K562 (cell line): ENCODE measurements around the gene LRRC74B. TPM values are rescaled to one million over a fixed set of nuclear protein-coding genes. Genes with fewer than 3 reads are reported as not detected.

Experiments
- ATAC-seq: fragments of 200-7000 bp; cut with Tn5 transposase; 3 replicates; pipeline ENCODE4 v1.9.1; 2020; ENCODE audit warnings: moderate library complexity
- BruUV-seq: library from RNA; stranded (reverse); fragments of 400-500 nt; replicated peaks from 2 replicates; lab custom pipeline; 2021; lab: Mats Ljungman, UMichigan
- CTCF ChIA-PET: fragments of 300-600 bp; formaldehyde crosslinking; extraction: SDS; loops from one replicate; lab custom pipeline; 2021; ENCODE audit warnings: low intra/inter-chr PET ratio; lab: Yijun Ruan, JAX
- POLR2A ChIA-PET: fragments of 300-600, 350-650 bp; sonication (Branson Sonifier 250); formaldehyde crosslinking; extraction: SDS; loops from one replicate; lab custom pipeline; 2021; ENCODE audit warnings: antibody characterized with exemption, inconsistent platforms; lab: Yijun Ruan, JAX
- DNase-seq, 4 experiments: peaks; one replicate each; pipeline versions ENCODE4 v3.0.0 to v3.0.0-alpha.2; 2011 to 2018; ENCODE audit warnings: low spot score in 3 of 4, mixed read lengths in 3 of 4; ENCODE audit errors: extremely low read depth in 1 of 4
- FAIRE-seq: peaks from 2 replicates; lab custom pipeline; 2011; peaks lifted over from hg19 to GRCh38; lab: Jason Lieb, UNC
- H2AFZ ChIP-seq: 2 replicates; pipeline ENCODE4 v1.6.0; 2011; ENCODE audit warnings: low read depth, low read length, control low read depth, inconsistent platforms
- H3K27ac ChIP-seq: fragments of 200-600 bp; 3 replicates; pipeline ENCODE4 v1.8.0; 2011; ENCODE audit warnings: low read depth, mild to moderate bottlenecking, control low read depth, inconsistent platforms, low read length, moderate library complexity, mixed read lengths; ENCODE audit errors: extremely low read depth
- H3K27me3 ChIP-seq, 2 experiments: fragments of 300-600 bp in 1 of 2; 2 replicates in 1 of 2; 3 replicates in 1 of 2; pipeline versions ENCODE4 v1.6.0 to v1.8.0; 2011; ENCODE audit warnings: inconsistent platforms in 2 of 2, low read length in 2 of 2, mild to moderate bottlenecking in 1 of 2, mixed read lengths in 1 of 2, moderate library complexity in 1 of 2; ENCODE audit not compliant: control insufficient read depth in 2 of 2, insufficient read depth in 2 of 2
- H3K36me3 ChIP-seq: fragments of 300-600 bp; 3 replicates; pipeline ENCODE4 v1.8.0; 2011; ENCODE audit warnings: mild to moderate bottlenecking, low read length, inconsistent platforms; ENCODE audit not compliant: control insufficient read depth, insufficient read depth
- H3K4me1 ChIP-seq, 2 experiments: fragments of 200-600 bp in 1 of 2; replicated peaks in 1 of 2; 2 replicates in 1 of 2; 3 replicates in 1 of 2; pipeline versions ENCODE4 v1.5.1 to v1.8.0; 2011; ENCODE audit warnings: inconsistent platforms in 2 of 2, low read length in 2 of 2, mild to moderate bottlenecking in 1 of 2, mixed read lengths in 1 of 2, moderate library complexity in 1 of 2; ENCODE audit not compliant: control insufficient read depth in 2 of 2, insufficient read depth in 2 of 2
- H3K4me2 ChIP-seq: 2 replicates; pipeline ENCODE4 v1.6.1; 2011; ENCODE audit warnings: low read length, control low read depth, inconsistent platforms, mixed read lengths; ENCODE audit not compliant: insufficient read depth
- H3K4me3 ChIP-seq: fragments of 200-600 bp; sonication (generic), shearing (Covaris generic); 2 replicates; pipeline ENCODE4 v1.5.1; 2016; ENCODE audit warnings: control low read depth, inconsistent platforms
- H3K79me2 ChIP-seq: fragments of 200-600 bp; 3 replicates; pipeline ENCODE4 v1.8.0; 2011; ENCODE audit warnings: low read length, inconsistent platforms; ENCODE audit not compliant: control insufficient read depth, insufficient read depth
- H3K9ac ChIP-seq, 2 experiments: 2 replicates each; pipeline versions ENCODE4 v1.6.0 to v1.6.1; 2011; ENCODE audit warnings: low read depth in 2 of 2, low read length in 2 of 2, control low read depth in 1 of 2, inconsistent platforms in 1 of 2, mild to moderate bottlenecking in 1 of 2, mixed read lengths in 1 of 2; ENCODE audit not compliant: insufficient read depth in 1 of 2
- H3K9me1 ChIP-seq: one replicate; pipeline ENCODE4 v1.6.0; 2011; ENCODE audit warnings: inconsistent platforms, mild to moderate bottlenecking, low read length, moderate library complexity; ENCODE audit not compliant: control insufficient read depth, insufficient read depth
- H3K9me3 ChIP-seq: replicated peaks from 2 replicates; pipeline ENCODE4 v1.5.1; 2011; ENCODE audit warnings: low read depth, low read length, inconsistent platforms; ENCODE audit not compliant: control insufficient read depth, insufficient read depth
- H4K20me1 ChIP-seq: replicated peaks from 2 replicates; pipeline ENCODE4 v1.6.1; 2011; ENCODE audit warnings: low read length, inconsistent platforms, mixed read lengths; ENCODE audit not compliant: control insufficient read depth, insufficient read depth
- CCAR2 ChIP-seq: fragments of 200-400 bp; formaldehyde crosslinking; IDR thresholded peaks from 2 replicates; pipeline ENCODE4 v1.6.1; 2017; ENCODE audit warnings: mild to moderate bottlenecking, low read depth, low read length
- CHCHD3 ChIP-seq: fragments of 250-450 bp; sonication (Bioruptor Pico); IDR thresholded peaks from 2 replicates; pipeline ENCODE4 v2.1.2; 2022; ENCODE audit warnings: mild to moderate bottlenecking
- FOXP1 ChIP-seq: sonication (generic); formaldehyde crosslinking; IDR thresholded peaks from 2 replicates; pipeline ENCODE4 v1.8.0; 2022; ENCODE audit warnings: mild to moderate bottlenecking, missing genetic modification reagents
- HMGN3 ChIP-seq: IDR thresholded peaks from 2 replicates; pipeline ENCODE4 v1.6.1; 2011; ENCODE audit warnings: borderline replicate concordance, low read depth, mild to moderate bottlenecking, mixed read lengths, low read length; ENCODE audit not compliant: insufficient read length; ENCODE audit errors: extremely low read depth
- IFI16 ChIP-seq: fragments of 250-450 bp; sonication (Bioruptor Pico); IDR thresholded peaks from 2 replicates; pipeline ENCODE4 v2.1.2; 2022; ENCODE audit warnings: mild to moderate bottlenecking, inconsistent platforms
- KDM5B ChIP-seq: fragments of 200-600 bp; sonication (generic); IDR thresholded peaks from 2 replicates; pipeline ENCODE4 v1.6.1; 2012; ENCODE audit warnings: low read depth, mild to moderate bottlenecking, moderate library complexity, low read length, control low read depth, inconsistent platforms; ENCODE audit not compliant: insufficient replicate concordance
- NFATC3 ChIP-seq: fragments of 450-650 bp; IDR thresholded peaks from 2 replicates; pipeline ENCODE4 v1.6.1; 2017; ENCODE audit warnings: mild to moderate bottlenecking
- U2AF2 ChIP-seq: fragments of 200-400 bp; formaldehyde crosslinking; optimal IDR thresholded peaks from 2 replicates; pipeline ENCODE3; 2017; ENCODE audit warnings: low read depth, mild to moderate bottlenecking, low read length
- ZNF398 ChIP-seq: fragments of 250-450 bp; sonication (Bioruptor Pico); IDR thresholded peaks from 2 replicates; pipeline ENCODE4 v1.8.0; 2021; ENCODE audit warnings: moderate library complexity, mild to moderate bottlenecking, inconsistent platforms
- ZNF408 ChIP-seq: fragments of 250-450 bp; sonication (Bioruptor Pico); IDR thresholded peaks from 2 replicates; pipeline ENCODE4 v1.4.0; 2020; ENCODE audit warnings: low read depth, mild to moderate bottlenecking, moderate library complexity
- WGBS: fragments of 100-300 bp; shearing (Covaris generic); methylation state at CpG from one replicate; pipeline ENCODE4 v1.1.6; 2016; ENCODE audit warnings: low coverage, mixed read lengths; ENCODE audit not compliant: insufficient coverage; ENCODE audit errors: missing lambda C conversion rate; 5-methylcytosine and 5-hydroxymethylcytosine counted together
- in situ Hi-C: fragments of 300-500 bp; cut with MboI; formaldehyde crosslinking; loops from 4 replicates; pipeline ENCODE4 v1.15.0; 2018; ENCODE audit warnings: inconsistent platforms, mixed read lengths
- intact Hi-C: fragments of 100-400 bp; cut with micrococcal nuclease; formaldehyde crosslinking; loops from 2 replicates; pipeline ENCODE4 v1.14.2; 2022
- polyA plus RNA-seq, 8 experiments: library from polyadenylated mRNA; depleted of rRNA in 4 of 8; stranded (reverse) in 5 of 8; unstranded in 3 of 8; fragments of >200 nt; fragmentation: Nextera tagmentation in 2 of 8; fragmentation: Illumina TruSeq in 1 of 8; extraction: Ambion mirVana in 2 of 8; extraction: Trizol in 1 of 8; gene quantifications; 2 replicates each; pipeline versions ENCODE4 v1.2.1 to v1.2.3, GENCODE V29; 2011 to 2014; ENCODE audit warnings: inconsistent platforms in 1 of 8, missing spikeins in 1 of 8
- total RNA-seq, 7 experiments: library from RNA; depleted of rRNA in 6 of 7; stranded (reverse); fragments of >200 nt in 6 of 7; fragmentation: Illumina TruSeq in 2 of 7; extraction: Trizol in 2 of 7; gene quantifications; 2 replicates each; pipeline versions ENCODE4 v1.2.1 to v1.2.3, GENCODE V29; 2011 to 2021; ENCODE audit warnings: low replicate concordance in 1 of 7
- TF ChIP-seq, protein P1 (sequence below): fragments of 250-450 bp; sonication (Bioruptor Pico); IDR thresholded peaks from 2 replicates; pipeline ENCODE4 v1.8.0; 2021; ENCODE audit warnings: borderline replicate concordance, mild to moderate bottlenecking, moderate library complexity; ENCODE audit not compliant: poor library complexity, severe bottlenecking
- TF ChIP-seq, protein P2 (sequence below): fragments of 250-450 bp; sonication (Bioruptor Pico); IDR thresholded peaks from 2 replicates; pipeline ENCODE4 v1.4.0; 2020; ENCODE audit warnings: mild to moderate bottlenecking, moderate library complexity
- TF ChIP-seq, protein P3 (sequence below): fragments of 450-650 bp; formaldehyde crosslinking; conservative IDR thresholded peaks from 2 replicates; pipeline ENCODE4 v1.4.0; 2022; ENCODE audit warnings: mild to moderate bottlenecking, missing genetic modification characterization
- TF ChIP-seq, protein P4 (sequence below): IDR thresholded peaks from 3 replicates; pipeline ENCODE4 v1.6.1; 2011; ENCODE audit warnings: borderline replicate concordance, mild to moderate bottlenecking; ENCODE audit not compliant: insufficient read length, insufficient read depth

Gene LRRC74B
- total and polyA plus RNA-seq, 9 of the 15 experiments (the other 6 are each of a cell fraction or from before 2014, with no cell fraction given), result not detected

DNA sequence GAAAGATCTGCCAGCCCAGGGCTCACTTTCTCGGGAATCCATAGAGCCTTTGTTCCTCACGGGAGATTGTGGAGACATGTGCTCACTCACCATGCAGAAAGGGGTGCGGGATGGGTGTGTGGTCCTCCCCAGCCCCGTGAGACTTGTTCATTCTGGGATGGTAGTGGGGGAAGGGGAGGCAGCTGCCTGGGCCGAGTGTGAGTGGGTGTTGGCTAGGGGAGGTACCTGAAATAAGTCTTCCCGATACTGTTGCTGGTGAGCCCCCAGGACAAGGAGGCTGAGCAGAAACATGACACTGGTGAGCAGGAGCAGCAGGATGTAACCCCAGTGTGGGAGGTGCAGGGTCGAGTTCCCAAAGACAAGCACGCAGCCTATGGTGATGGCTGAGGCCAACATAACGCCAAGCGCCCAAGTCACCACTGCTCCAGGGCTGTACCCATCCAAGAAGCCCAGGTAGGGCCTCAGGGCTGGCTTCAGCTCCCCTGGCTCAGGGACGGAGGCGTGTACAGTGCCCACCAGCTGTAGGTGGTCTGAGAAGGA lies 16.2 kb upstream of the LRRC74B start:
- POLR2A ChIA-PET, result interaction anchor here (0.6 to 10.2 kb wide), 7 partner anchors 11 to 1991 kb away, joined by 3 to 120 read pairs (median 4); partner anchors contain the start of genes LRRC74B and P2RX6
- peak; percentile 6 for ATAC-seq
- DNase-seq, result no peak
- 2% methylated on average over 12 of the region's 12 CpGs for WGBS
- Histone ChIP-seq H3K27me3 (peaks cover 45 to 84% of the 10 kb centered on the region in 2 experiments; a peak in 4 of 5 replicates), H3K36me3 (no peaks in the 10 kb centered on the region), H4K20me1 (peaks cover 50% of the 10 kb centered on the region), H3K9me3 (no peaks in the 10 kb centered on the region), H3K27ac (no peak overlapping the region), H3K4me3 (no peak overlapping the region), H3K4me1 (peaks cover 0 to 58% of the 10 kb centered on the region in 2 experiments; a peak in 4 of 5 replicates), H3K9ac (peak overlapping the region in 1 of 2 experiments; percentile 54; a peak in 2 of 4 replicates), H2AFZ (no peak overlapping the region), H3K79me2 (no peaks in the 10 kb centered on the region), H3K9me1 (peaks cover 4% of the 10 kb centered on the region), H3K4me2 (no peak overlapping the region)
- no peak for FAIRE-seq
- BruUV-seq, result no TSS peak
- intact Hi-C loops (loop anchor here (2.0 kb wide), 1 partner anchor 15 kb away; the partner anchor contains the start of gene LRRC74B), in situ Hi-C loops (no loop called here)
- CTCF ChIA-PET, result no interaction called here
- TF ChIP-seq IFI16 (CRISPR knock-in tag) (no peak), U2AF2 (no peak), CHCHD3 (CRISPR knock-in tag) (no peak), HMGN3 (no peak), ZNF398 (no peak), CCAR2 (no peak), FOXP1 (CRISPR knock-in tag) (0 out of 2 replicates have a peak, but pooled peaks have one; percentile 8), ZNF408 (CRISPR knock-in tag) (no peak), NFATC3 (no peak), KDM5B (peak; percentile 19)
- TF ChIP-seq, protein P1, sequence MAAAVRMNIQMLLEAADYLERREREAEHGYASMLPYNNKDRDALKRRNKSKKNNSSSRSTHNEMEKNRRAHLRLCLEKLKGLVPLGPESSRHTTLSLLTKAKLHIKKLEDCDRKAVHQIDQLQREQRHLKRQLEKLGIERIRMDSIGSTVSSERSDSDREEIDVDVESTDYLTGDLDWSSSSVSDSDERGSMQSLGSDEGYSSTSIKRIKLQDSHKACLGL (CRISPR knock-in tag), result no peak
- TF ChIP-seq, protein P2, sequence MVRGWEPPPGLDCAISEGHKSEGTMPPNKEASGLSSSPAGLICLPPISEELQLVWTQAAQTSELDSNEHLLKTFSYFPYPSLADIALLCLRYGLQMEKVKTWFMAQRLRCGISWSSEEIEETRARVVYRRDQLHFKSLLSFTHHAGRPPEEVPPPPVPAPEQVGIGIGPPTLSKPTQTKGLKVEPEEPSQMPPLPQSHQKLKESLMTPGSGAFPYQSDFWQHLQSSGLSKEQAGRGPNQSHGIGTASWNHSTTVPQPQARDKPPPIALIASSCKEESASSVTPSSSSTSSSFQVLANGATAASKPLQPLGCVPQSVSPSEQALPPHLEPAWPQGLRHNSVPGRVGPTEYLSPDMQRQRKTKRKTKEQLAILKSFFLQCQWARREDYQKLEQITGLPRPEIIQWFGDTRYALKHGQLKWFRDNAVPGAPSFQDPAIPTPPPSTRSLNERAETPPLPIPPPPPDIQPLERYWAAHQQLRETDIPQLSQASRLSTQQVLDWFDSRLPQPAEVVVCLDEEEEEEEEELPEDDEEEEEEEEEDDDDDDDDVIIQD, result no peak
- TF ChIP-seq, protein P3, sequence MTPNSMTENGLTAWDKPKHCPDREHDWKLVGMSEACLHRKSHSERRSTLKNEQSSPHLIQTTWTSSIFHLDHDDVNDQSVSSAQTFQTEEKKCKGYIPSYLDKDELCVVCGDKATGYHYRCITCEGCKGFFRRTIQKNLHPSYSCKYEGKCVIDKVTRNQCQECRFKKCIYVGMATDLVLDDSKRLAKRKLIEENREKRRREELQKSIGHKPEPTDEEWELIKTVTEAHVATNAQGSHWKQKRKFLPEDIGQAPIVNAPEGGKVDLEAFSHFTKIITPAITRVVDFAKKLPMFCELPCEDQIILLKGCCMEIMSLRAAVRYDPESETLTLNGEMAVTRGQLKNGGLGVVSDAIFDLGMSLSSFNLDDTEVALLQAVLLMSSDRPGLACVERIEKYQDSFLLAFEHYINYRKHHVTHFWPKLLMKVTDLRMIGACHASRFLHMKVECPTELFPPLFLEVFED, result no peak
- TF ChIP-seq, protein P4, sequence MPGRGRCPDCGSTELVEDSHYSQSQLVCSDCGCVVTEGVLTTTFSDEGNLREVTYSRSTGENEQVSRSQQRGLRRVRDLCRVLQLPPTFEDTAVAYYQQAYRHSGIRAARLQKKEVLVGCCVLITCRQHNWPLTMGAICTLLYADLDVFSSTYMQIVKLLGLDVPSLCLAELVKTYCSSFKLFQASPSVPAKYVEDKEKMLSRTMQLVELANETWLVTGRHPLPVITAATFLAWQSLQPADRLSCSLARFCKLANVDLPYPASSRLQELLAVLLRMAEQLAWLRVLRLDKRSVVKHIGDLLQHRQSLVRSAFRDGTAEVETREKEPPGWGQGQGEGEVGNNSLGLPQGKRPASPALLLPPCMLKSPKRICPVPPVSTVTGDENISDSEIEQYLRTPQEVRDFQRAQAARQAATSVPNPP, result no peak
